HCT116 (cell line): ENCODE results near the gene FBXL4. TPM values are rescaled to one million over a fixed set of nuclear protein-coding genes. Genes with fewer than 3 reads are reported as not detected.

Experiments used
- ATAC-seq: fragments of 200-7000 bp; cut with Tn5 transposase; 2 replicates; pipeline ENCODE4 v1.9.1; 2020; ENCODE audit warnings: mild to moderate bottlenecking, moderate library complexity
- BruUV-seq: library from RNA; stranded (reverse); fragments of 400-500 nt; replicated peaks from 2 replicates; lab custom pipeline; 2021; lab: Mats Ljungman, UMichigan
- CTCF ChIA-PET: fragments of 300-600 bp; sonication (Branson Sonifier 250); formaldehyde crosslinking; loops from one replicate; lab custom pipeline; 2021; ENCODE audit warnings: antibody characterized with exemption; lab: Charles Lee
- POLR2A ChIA-PET: fragments of 300-600, 350-600 bp; sonication (Branson Sonifier 250); formaldehyde crosslinking; loops from one replicate; lab custom pipeline; 2021; ENCODE audit warnings: antibody characterized with exemption; lab: Charles Lee
- RAD21 ChIA-PET, 2 experiments: fragments of 300-600 bp; sonication (Branson Sonifier 250); formaldehyde crosslinking; loops; one replicate each; lab custom pipeline; 2023; ENCODE audit warnings: low total read pairs in 2 of 2; ENCODE audit not compliant: uncharacterized antibody in 2 of 2, unreplicated experiment in 2 of 2, low non-redundant PET in 1 of 2; lab: Charles Lee
- DNase-seq: peaks from one replicate; pipeline ENCODE4 v3.0.0-alpha.2; 2010; ENCODE audit warnings: low read depth, low spot score
- H2AFZ ChIP-seq: fragments of 200-600 bp; shearing (Covaris generic), sonication (generic); 2 replicates; pipeline ENCODE4 v1.6.1; 2017; ENCODE audit warnings: low read depth, mixed run types, mixed read lengths, antibody characterized with exemption, low read length; ENCODE audit not compliant: poor library complexity, severe bottlenecking
- H3K27ac ChIP-seq: 2 replicates; pipeline ENCODE4 v1.5.1; 2012; ENCODE audit warnings: low read depth, low read length
- H3K27me3 ChIP-seq: fragments of 200-600 bp; sonication (generic); 2 replicates; pipeline ENCODE4 v1.6.1; 2016; ENCODE audit warnings: mixed run types, low read length, mixed read lengths; ENCODE audit not compliant: insufficient read depth
- H3K36me3 ChIP-seq, 2 experiments: fragments of 200-500 bp in 1 of 2; fragments of 200-600 bp in 1 of 2; sonication (Bioruptor generic) in 1 of 2; sonication (generic) in 1 of 2; 2 replicates each; pipeline versions ENCODE4 v1.5.1 to v1.6.1; 2014 to 2016; ENCODE audit warnings: low read length in 2 of 2, inconsistent platforms in 1 of 2, mixed read lengths in 1 of 2, mixed run types in 1 of 2; ENCODE audit not compliant: insufficient read depth in 2 of 2, control insufficient read depth in 1 of 2
- H3K4me1 ChIP-seq, 2 experiments: fragments of 200-600 bp in 1 of 2; sonication (generic) in 1 of 2; 2 replicates each; pipeline versions ENCODE4 v1.5.1 to v1.6.1; 2012 to 2017; ENCODE audit warnings: low read length in 2 of 2, inconsistent platforms in 1 of 2, mild to moderate bottlenecking in 1 of 2, mixed read lengths in 1 of 2, mixed run types in 1 of 2, moderate library complexity in 1 of 2; ENCODE audit not compliant: insufficient read depth in 2 of 2, control insufficient read depth in 1 of 2
- H3K4me2 ChIP-seq: fragments of 200-600 bp; sonication (generic); 2 replicates; pipeline ENCODE4 v1.6.1; 2017; ENCODE audit warnings: mixed run types, low read length, mixed read lengths
- H3K4me3 ChIP-seq, 2 experiments: fragments of 200-600 bp in 1 of 2; sonication (generic) in 1 of 2; replicated peaks in 1 of 2; 2 replicates each; pipeline ENCODE4 v1.5.1; 2011 to 2016; ENCODE audit warnings: low read length in 2 of 2, control low read depth in 1 of 2, low read depth in 1 of 2, mild to moderate bottlenecking in 1 of 2, mixed read lengths in 1 of 2, mixed run types in 1 of 2
- H3K79me2 ChIP-seq: fragments of 200-600 bp; sonication (generic); 2 replicates; pipeline ENCODE4 v1.6.1; 2017; ENCODE audit warnings: mild to moderate bottlenecking, mixed run types, low read length, moderate library complexity, mixed read lengths; ENCODE audit not compliant: insufficient read depth
- H3K9ac ChIP-seq: fragments of 200-600 bp; sonication (generic); 2 replicates; pipeline ENCODE4 v1.6.1; 2016; ENCODE audit warnings: low read length, mixed read lengths
- H3K9me2 ChIP-seq: fragments of 200-600 bp; sonication (generic), shearing (Covaris generic); 2 replicates; pipeline ENCODE4 v1.6.1; 2017; ENCODE audit warnings: mixed run types, mild to moderate bottlenecking, moderate library complexity; ENCODE audit not compliant: insufficient read depth
- H3K9me3 ChIP-seq, 2 experiments: fragments of 200-500 bp in 1 of 2; fragments of 200-600 bp in 1 of 2; sonication (Bioruptor generic) in 1 of 2; sonication (generic) in 1 of 2; 2 replicates each; pipeline ENCODE4 v1.6.1; 2014 to 2017; ENCODE audit warnings: low read length in 2 of 2, mixed read lengths in 2 of 2, inconsistent platforms in 1 of 2, low read depth in 1 of 2, mild to moderate bottlenecking in 1 of 2, mixed run types in 1 of 2, moderate library complexity in 1 of 2; ENCODE audit not compliant: control insufficient read depth in 1 of 2, insufficient read depth in 1 of 2
- H4K20me1 ChIP-seq: fragments of 200-600 bp; sonication (generic), shearing (Covaris generic); 2 replicates; pipeline ENCODE4 v1.6.1; 2017; ENCODE audit warnings: mixed run types, mild to moderate bottlenecking, moderate library complexity; ENCODE audit not compliant: insufficient read depth
- EGR1 ChIP-seq: IDR thresholded peaks from 2 replicates; pipeline ENCODE4 v1.6.1; 2012; ENCODE audit warnings: low read depth
- ELF1 ChIP-seq: IDR thresholded peaks from 2 replicates; pipeline ENCODE4 v1.6.1; 2012; ENCODE audit warnings: low read depth, borderline replicate concordance
- EZH2phosphoT487 ChIP-seq: fragments of 200-600 bp; IDR thresholded peaks from 2 replicates; pipeline ENCODE4 v1.6.1; 2018; ENCODE audit warnings: antibody characterized with exemption, borderline replicate concordance
- FOSL1 ChIP-seq: IDR thresholded peaks from 2 replicates; pipeline ENCODE4 v1.6.1; 2012; ENCODE audit warnings: low read depth
- POLR2A ChIP-seq: IDR thresholded peaks from 2 replicates; pipeline ENCODE4 v1.7.0; 2011; ENCODE audit warnings: borderline replicate concordance; ENCODE audit not compliant: insufficient read depth, insufficient read length; ENCODE audit errors: extremely low read depth
- RAD21 ChIP-seq: IDR thresholded peaks from 2 replicates; pipeline ENCODE4 v1.6.1; 2012; ENCODE audit warnings: low read depth, mild to moderate bottlenecking
- SRF ChIP-seq: IDR thresholded peaks from 2 replicates; pipeline ENCODE4 v1.6.1; 2012; ENCODE audit warnings: low read depth
- intact Hi-C: fragments of 100-400 bp; cut with micrococcal nuclease; formaldehyde crosslinking; loops from 2 replicates; pipeline ENCODE4 v1.10.0; 2022
- total RNA-seq: library from RNA; stranded (reverse); gene quantifications from one replicate; pipeline ENCODE4 v1.2.1, GENCODE V29; 2021; ENCODE audit not compliant: unreplicated experiment
- TF ChIP-seq, protein P1 (sequence below): IDR thresholded peaks from 2 replicates; pipeline ENCODE4 v1.6.1; 2011; ENCODE audit warnings: mild to moderate bottlenecking, low read length, moderate library complexity; ENCODE audit not compliant: insufficient replicate concordance; ENCODE audit errors: extremely low read depth

FBXL4 gene
- total RNA-seq, 1 experiment from 2014 or later, result 15.7 TPM

- ChIA-PET POLR2A (no interaction called here), CTCF (no interaction called here), RAD21 (no interaction called here)
- DNase-seq, result no peak
- Histone ChIP-seq H3K9me3 (no peaks in the 10 kb centered on the region), H3K9ac (no peak overlapping the region), H4K20me1 (no peaks in the 10 kb centered on the region), H3K79me2 (no peaks in the 10 kb centered on the region), H3K36me3 (no peaks in the 10 kb centered on the region), H3K9me2 (0 out of 2 replicates have a peak, but pooled peaks cover 4% of the 10 kb centered on the region), H3K4me2 (no peak overlapping the region), H3K27ac (no peak overlapping the region), H2AFZ (no peak overlapping the region), H3K4me3 (no peak overlapping the region), H3K27me3 (peaks cover 10% of the 10 kb centered on the region), H3K4me1 (no peaks in the 10 kb centered on the region)
- TF ChIP-seq FOSL1 (no peak), POLR2A (no peak)
- TF ChIP-seq, protein P1, sequence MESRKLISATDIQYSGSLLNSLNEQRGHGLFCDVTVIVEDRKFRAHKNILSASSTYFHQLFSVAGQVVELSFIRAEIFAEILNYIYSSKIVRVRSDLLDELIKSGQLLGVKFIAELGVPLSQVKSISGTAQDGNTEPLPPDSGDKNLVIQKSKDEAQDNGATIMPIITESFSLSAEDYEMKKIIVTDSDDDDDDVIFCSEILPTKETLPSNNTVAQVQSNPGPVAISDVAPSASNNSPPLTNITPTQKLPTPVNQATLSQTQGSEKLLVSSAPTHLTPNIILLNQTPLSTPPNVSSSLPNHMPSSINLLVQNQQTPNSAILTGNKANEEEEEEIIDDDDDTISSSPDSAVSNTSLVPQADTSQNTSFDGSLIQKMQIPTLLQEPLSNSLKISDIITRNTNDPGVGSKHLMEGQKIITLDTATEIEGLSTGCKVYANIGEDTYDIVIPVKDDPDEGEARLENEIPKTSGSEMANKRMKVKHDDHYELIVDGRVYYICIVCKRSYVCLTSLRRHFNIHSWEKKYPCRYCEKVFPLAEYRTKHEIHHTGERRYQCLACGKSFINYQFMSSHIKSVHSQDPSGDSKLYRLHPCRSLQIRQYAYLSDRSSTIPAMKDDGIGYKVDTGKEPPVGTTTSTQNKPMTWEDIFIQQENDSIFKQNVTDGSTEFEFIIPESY, result no peak
- no TSS peak for BruUV-seq
- intact Hi-C loops, result no loop called here
- ATAC-seq, result no peak
These were observed 124.2 kb downstream of the FBXL4 start for GRCh38 chr6:98823428-98824161.

GRCh38 chr6:98821756-98822405, 125.9 kb downstream of the FBXL4 start:
- H2AFZ ChIP-seq, result no peak overlapping the region
- no peaks in the 10 kb centered on the region for H3K79me2 ChIP-seq
- H3K4me1 ChIP-seq, result no peaks in the 10 kb centered on the region
- ChIA-PET RAD21 (no interaction called here), POLR2A (no interaction called here), CTCF (no interaction called here)
- H3K4me2 ChIP-seq, result no peak overlapping the region
- no peaks in the 10 kb centered on the region for H3K9me3 ChIP-seq
- no peaks in the 10 kb centered on the region for H4K20me1 ChIP-seq
- H3K27me3 ChIP-seq, result peaks cover 10% of the 10 kb centered on the region; the same call in 1 of the 2 replicates
- no peak overlapping the region for H3K9ac ChIP-seq
- no TSS peak for BruUV-seq
- no peaks in the 10 kb centered on the region for H3K36me3 ChIP-seq
- 0 out of 2 replicates have a peak, but pooled peaks cover 4% of the 10 kb centered on the region for H3K9me2 ChIP-seq
- ATAC-seq (no peak), DNase-seq (no peak)
- H3K4me3 ChIP-seq, result no peak overlapping the region
- TF ChIP-seq ELF1, result no peak
- no peak for TF ChIP-seq RAD21
- TF ChIP-seq EZH2phosphoT487, result no peak
- TF ChIP-seq EGR1, result no peak
- TF ChIP-seq SRF, result no peak
- intact Hi-C loops, result no loop called here
- H3K27ac ChIP-seq, result no peak overlapping the region

Other genes with a start within 250 kb of the FBXL4 start
- not detected for gene POU3F2, start 113.4 kb downstream of the FBXL4 start, total RNA-seq